GM12891 (cell line): ENCODE results near the gene PCED1B.

Experiments
- POU2F2 ChIP-seq: IDR thresholded peaks from 2 replicates; pipeline ENCODE4 v1.6.1; 2011; ENCODE audit warnings: low read depth, mild to moderate bottlenecking, control low read depth, low read length, moderate library complexity
- TAF1 ChIP-seq: IDR thresholded peaks from 2 replicates; pipeline ENCODE4 v1.6.1; 2011; ENCODE audit warnings: low read depth, low read length, control low read depth

DNA sequence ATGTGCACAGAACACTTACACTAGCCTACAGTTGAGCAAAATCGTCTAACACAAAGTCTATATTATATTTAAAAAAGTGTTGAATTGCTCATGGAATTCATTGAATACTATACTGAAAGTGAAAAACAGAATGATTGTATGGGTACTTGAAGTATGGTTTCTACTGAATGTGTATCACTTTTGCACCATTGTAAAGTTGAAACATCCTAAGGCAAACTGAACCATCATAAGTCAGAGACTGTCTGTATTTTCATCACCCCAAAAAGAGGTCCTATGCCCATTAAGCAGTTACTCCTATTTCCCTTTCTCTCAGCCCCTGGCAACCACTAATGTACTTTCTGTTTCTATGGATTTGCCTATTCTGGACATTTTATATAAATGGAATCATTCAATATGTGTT is 4.8 kb downstream of the PCED1B start:
- TF ChIP-seq POU2F2 (no peak), TAF1 (no peak)
